HK-2 (cell line): ENCODE results near the gene TCTN1.

Source experiments
- DNase-seq: peaks from one replicate; pipeline ENCODE4 v3.0.0-alpha.2; 2018; ENCODE audit not compliant: unreplicated experiment

Gene TCTN1

DNA sequence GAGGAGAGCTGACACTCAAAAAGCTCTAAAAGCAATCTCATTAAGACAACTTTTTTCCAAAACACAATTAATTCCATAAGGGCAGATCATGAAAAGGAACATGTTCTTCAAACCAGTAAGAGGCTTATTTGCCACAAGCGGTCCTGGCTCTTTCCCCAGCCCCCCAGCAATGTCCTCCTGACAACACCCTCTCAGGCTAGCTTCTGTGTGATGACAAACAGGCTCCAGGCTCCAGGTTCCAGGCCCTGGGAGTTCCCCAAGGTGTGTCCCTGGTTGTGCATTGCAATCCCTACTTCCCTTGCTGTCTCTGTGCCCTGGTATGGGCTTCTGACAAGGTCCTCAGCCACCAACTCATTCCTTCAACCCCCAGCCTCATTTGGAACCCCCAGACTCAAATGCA lies 66.1 kb downstream of the TCTN1 start:
- no peak for DNase-seq

DNA sequence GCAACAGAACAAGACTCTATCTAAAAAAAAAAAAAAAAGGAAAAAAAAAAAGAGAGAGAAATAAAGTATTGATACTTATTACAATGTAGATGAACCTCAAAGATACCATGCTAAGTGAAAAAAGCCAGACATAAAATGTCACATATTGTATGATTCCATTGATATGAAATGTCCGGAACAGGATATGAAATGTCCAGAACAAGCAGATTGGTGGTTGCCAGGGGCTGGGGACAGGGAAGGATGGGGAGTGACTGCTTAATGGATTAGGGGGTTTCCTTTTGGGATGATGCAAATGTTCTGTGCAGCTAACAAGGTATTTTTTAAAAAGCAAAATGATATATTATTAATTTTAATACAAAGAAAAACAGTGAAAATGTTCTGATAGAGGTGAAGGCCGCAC lies 70.0 kb downstream of the TCTN1 start:
- DNase-seq = no peak

DNA sequence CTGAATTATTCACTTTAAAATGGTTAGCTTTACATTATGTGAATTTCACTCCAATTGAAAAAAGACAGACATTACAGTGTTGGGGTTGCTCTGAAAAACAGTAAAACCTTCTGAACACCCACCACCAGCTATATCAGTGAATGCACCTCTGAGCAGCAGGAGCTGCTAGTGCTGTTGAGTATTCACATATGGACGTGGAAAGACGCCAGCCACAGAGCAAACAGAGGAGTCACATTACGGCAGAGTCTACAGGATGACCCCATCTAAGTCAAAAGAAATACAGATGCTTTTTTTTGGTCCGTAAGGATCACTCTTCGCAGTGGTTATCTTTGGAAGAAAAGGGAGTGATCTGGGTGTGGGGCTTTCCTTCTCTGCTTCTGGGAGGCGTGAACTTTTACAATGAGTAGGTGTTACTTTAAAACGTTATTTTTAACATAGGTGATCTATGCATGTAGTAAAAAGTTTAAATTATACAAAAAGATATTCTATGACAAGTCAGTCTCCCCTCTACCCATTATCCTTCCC lies 70.4 kb downstream of the TCTN1 start:
- no peak for DNase-seq

DNA sequence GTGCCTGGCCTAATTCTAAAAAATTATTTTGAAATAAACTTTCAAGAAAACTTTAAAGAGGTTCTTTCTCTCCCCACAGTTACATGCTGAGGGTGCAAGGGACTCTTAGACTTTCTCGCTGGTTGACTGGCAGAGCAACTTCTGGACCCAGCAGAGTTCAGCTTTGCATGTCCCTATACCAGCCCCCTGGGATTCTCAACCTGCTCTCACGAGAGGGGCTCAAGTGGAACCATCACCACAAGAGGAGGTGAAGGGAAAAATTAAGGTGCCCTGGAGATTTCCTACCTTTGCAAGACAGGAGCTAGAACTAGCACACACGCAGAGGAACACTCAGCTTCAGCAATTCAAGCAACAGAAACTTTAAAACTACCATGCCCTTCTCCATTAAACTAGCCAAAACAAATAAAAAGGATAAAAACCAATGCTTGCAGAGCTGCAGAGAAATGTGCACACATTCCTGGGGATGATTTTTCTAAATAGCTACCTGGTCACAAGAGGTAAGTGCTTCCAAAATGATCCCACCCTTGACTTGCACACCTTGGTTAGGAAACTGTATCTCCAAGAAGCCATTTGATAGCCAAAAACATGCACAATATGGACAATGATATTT lies 72.5 kb downstream of the TCTN1 start:
- no peak for DNase-seq

DNA sequence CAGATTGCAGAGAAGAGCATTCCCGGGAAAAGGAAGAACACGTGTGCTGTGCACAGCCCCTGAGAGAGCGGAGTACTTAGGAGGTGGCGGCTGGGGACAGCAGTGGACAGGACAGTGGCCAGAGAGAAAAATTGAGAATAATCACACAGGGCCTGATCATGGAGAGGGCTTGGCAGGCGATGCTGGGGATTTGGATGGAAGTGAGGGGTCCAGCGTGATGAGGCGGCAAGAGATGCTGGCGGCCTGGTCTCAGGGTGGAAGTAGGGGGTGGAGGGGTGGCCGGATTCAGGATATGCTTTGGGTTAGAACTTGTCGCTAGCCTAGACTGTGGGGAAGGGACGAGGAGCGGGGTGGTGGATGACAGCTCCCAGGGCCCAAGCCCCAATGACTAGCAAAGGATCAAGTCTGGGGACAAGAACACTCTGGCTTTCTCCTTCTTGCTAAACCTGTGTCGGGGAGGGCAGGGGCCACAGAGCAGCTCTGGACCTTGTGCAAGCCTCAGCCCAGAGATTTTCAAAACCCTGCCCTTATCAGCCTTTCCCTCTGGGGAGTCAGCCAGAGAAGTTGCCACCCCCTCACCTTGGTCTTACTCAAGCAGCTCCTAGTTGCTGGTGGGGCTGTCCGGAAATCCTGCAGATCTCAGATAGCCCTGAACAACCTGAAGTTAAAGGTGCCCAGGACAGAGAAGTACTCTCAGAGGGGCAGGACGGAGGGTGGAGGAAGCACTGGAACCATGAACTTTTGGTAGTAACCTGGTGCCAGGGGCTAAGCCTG lies 73.7 kb downstream of the TCTN1 start:
- no peak for DNase-seq

DNA sequence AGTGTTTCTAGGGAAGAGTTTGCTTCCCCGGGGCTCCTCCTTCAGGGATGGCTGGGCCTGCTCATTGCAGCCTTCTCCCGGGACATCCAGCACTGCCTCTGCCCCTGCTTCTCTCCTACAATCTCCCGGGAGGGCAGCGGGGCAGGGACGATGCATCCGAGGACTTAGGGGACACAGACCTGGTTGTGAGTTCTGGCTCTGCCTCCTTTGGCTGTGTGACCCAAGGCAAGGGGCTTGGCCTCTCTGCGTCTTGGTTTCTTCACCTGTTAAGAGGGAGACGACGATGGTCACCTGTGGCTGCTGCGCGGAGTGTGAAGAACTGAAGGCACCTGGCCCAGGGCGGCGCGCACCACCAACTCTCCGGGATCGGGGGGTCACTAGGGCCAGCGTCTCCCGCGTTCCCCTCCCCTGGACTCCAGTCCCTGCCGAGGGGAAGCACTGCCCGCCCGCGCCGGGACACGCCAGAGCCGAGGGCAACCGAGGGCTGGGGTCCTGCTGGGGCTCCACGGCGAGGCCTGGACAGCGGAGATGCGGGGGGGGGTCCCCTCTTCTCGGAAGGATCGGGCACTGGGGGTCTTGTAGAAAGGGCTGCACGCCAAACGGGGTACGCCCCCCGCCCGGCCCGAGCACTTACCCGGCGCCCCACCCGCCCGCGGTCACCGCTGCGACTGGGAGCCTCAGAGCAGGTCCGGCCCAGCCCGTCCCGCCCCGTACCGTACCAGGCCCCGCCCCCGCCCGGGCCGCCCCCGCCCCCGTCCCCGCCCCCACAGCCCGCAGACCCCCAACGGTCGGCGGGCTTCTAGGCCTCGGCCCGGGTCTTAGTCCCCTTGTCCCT lies 74.7 kb downstream of the TCTN1 start, which contains the start of gene HVCN1:
Gene HVCN1 (minus strand): TSS at position 670 of the 835 bp plus-strand sequence. CDS start 5,870 bp downstream, outside the sequence.
- no peak for DNase-seq

DNA sequence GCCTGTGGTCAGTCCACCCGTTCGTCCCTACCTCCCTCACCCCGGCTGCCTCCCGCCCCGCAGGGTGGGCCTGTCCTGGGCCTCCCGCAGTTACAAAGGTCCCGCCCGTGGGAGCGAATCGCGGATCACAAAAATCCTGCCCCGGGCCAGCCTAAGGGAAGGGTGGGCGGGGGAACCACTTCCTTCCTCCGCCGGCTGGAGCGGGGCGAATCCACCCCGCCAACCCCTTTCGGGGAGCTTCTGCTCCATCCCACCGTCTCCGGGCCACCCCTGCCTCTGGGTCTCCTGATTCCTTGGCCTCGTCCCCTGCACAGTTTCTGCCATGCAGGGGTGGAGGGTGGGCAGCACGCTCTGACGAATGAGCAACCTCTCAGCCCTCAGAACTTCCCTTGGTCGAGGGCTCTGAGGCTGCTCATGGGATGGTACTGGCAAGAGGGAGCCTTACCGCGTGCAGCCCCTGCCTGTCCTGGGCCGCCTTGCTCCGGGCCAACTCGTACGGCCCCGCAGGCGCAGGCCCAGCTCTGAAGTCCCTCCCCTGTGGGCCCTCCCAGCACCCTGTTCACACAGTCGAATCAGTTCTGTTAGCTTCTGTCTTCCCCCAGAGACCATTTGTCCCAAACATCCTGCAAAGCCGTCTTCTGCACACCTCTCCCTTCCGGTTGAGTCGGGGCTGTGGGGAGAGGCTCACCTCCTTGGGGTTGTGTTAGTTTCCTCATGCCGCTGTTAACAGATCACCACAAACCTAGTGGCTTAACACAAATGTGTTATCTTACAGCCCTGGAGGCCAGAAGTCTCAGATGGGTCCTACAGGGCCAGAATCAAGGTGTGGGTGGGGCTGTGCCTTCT lies 75.6 kb downstream of the TCTN1 start:
- no peak for DNase-seq

DNA sequence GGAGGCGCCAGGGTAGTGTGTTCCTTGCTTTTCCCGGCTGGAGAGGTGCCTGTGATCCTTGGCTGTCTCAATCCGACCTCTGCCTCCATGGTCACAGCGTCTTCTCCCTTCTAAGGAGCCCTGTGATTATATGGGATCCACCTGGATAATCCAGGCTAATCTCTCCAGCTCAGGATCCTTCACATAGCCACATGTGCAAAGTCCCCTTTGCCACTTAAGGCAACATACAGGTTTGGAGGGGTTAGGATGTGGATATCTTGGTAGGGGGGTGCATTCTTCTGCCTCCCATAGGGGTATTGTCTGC lies 76.2 kb downstream of the TCTN1 start:
- no peak for DNase-seq

DNA sequence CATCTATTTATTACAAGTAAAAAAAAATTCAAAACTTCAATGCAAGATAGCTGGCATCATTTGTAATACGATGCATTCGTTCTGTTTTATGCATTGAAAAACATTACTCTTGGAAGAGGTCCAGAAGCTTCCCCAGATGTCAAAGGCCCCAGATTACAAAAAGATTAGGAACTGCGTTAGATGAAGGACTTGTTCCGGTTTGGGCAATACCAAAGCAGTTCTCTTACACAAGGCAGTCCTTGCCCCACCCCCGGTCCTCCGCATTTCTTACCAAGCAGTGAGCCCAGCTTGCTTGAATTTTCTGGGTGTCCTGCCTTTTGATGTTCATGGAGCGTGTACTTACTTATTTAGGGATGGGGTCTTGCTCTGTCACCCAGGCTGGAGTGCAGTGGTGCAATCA lies 79.8 kb downstream of the TCTN1 start:
- no peak for DNase-seq

DNA sequence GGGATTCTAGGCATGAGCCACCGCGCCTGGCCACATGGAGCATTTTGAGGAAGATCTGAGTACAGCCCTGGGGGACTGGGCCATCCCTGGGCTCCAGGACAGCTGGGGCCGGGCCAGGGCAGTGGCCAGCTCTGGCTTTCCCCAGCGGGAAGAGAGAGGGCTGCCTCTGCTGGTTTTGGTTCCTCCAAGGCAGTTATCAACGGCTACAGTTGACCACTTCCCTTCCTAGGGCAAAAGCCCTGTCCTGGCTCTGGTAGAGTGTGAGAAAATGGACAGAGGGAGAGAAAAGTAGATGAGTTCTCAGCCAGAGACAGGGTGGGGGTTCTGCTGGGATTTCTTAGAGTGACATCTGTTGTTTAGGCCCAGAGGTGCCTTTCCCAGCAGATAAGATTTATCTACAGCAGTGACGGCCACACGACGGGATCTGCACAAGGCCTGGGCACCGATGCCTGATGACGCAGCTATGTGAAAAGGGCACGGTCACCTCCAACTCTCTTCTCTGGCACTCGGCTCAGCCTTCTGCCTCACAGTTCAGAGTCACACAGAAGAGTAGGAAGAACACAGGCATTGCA lies 80.5 kb downstream of the TCTN1 start:
- DNase-seq = no peak

DNA sequence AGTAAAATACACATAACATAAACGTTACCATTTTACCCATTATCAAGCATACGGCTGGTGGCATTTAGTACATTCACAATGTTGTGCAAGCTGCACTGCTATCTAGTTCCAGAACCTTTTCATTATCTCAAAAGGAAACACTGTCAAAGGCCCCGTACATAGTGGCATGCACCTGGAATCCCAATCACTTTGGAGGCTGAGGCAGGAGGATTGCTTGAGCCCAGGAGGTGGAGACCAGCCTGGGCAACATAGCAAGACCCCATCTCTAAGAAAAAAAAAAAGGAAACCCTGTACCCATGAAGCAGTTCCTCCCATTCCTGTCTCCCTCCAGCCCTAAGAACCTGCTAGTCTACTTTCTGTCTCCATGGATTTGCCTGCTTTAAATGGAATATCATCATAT lies 82.4 kb downstream of the TCTN1 start:
- DNase-seq = no peak

DNA sequence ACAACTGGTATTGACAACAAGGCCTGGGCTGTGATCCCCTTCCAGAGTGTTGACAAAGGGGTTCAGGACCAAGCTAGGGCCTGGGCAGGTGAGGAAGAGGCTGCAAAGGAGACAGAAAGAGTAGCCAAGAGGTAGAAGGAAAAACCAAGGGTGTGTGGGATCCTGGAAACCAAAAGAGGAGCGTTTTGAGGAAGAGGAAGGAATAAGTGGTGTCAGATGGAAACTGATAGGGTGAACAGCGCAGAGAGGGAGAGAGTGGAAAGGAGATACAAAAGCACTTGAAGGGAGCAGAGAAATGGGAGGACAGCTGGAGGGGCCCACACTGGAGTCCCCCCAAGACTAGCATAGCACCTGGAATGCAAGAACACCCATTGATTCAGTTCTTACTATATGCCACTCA lies 83.3 kb downstream of the TCTN1 start:
- no peak for DNase-seq

DNA sequence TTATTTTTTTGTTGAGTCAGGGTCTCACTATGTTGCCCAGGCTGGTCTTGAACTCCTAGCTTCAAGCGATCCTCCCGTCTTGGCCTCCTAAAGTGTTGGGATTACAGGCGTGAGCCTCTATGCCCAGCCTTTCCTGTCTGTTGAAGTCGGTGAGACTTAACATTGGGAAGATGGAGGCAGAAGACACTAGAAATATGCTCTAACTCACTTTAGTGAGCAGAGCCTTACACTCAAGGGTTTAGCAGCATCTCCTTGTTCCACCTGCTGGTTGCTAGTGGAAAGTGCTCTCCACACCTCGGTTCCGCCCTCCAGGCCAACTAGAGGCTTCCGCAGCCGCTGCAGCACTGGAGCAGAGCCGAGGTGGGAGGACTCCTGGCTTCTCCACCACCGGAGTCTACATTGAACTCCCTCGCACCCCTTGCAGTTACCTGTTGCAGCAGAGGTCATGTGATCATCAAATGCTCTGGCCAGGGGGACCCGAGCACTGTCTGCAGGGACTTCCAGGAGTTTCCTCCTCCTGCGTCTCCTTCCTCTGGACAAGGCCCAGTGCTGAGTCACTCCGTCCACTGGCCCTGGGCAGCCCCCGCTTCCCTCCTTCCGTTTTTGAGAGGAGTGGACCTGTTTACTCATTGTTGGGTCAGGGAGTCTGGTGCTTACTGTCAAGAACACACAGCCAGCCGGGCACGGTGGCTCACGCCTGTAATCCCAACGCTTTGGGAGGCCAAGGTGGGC lies 84.4 kb downstream of the TCTN1 start:
- peak; percentile 50 for DNase-seq
